Erythroblast (primary cell): ENCODE data around the gene MUC4.

ENCODE experiments used
- GATA1 ChIP-seq: IDR thresholded peaks from 2 replicates; pipeline ENCODE4 v1.6.1; 2011; ENCODE audit warnings: low read depth, mild to moderate bottlenecking, control low read depth, low read length, moderate library complexity
- POLR2A ChIP-seq: IDR thresholded peaks from 2 replicates; pipeline ENCODE4 v1.6.1; 2011; ENCODE audit warnings: mild to moderate bottlenecking, low read length

DNA sequence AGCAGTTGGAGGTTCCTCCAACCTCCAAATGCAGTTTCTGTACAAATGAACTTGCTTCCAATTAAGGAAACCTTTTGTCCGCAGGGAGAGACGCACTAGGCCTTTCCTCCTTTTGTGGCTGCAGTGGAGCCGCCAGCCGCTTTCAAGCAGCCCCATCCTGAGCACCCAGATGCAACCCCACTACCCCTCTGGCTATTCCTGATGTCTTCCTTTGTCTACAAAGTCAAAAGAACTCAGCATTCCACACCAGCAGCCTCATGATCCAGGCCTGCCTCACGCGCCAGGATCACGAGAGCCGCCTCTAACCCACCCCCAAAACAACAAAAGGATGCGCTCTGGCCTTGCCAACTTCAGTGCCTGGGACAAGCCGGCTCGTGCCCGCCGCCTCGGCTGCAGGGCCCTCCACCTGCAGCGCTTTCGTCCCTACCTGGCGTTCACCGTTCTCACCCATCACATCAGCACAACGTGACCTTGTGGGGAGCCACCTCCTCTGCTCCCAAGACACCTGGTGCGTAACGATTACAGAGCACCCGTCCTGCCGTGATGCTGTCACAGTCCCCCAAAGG lies 48.2 kb upstream of the MUC4 start:
- no peak for TF ChIP-seq POLR2A
- no peak for TF ChIP-seq GATA1
